Fibroblast of gingiva (primary cell): Measurements from ENCODE around the gene SMIM23.
A peak's percentile ranks its signal among the peaks of the same experiment; 100 is the strongest.

Experiments
- DNase-seq: peaks from one replicate; pipeline ENCODE4 v3.0.0-alpha.2; 2011; ENCODE audit warnings: low read depth

SMIM23 gene

GRCh38 chr5:171785517-171785916, at the start of gene SMIM23:
SMIM23 (plus strand) TSS chr5:171785817; CDS start chr5:171785872, 55 bp downstream.
- no peak for DNase-seq

GRCh38 chr5:171736976-171737891, 48.4 kb upstream of the SMIM23 start:
- peak; percentile 74 for DNase-seq

- no peak for DNase-seq
Measured at GRCh38 chr5:171738501-171738900, 47.1 kb upstream of the SMIM23 start.

- no peak for DNase-seq
Measured at GRCh38 chr5:171739271-171739670, 46.3 kb upstream of the SMIM23 start.

GRCh38 chr5:171743436-171744076, 42.1 kb upstream of the SMIM23 start:
- no peak for DNase-seq

GRCh38 chr5:171744264-171744663, 41.4 kb upstream of the SMIM23 start:
- no peak for DNase-seq

GRCh38 chr5:171744882-171745281, 40.7 kb upstream of the SMIM23 start:
- no peak for DNase-seq

GRCh38 chr5:171745602-171746001, 40.0 kb upstream of the SMIM23 start:
- DNase-seq: peak; percentile 37

- DNase-seq: no peak
Measured at GRCh38 chr5:171747061-171747859, 38.4 kb upstream of the SMIM23 start.

GRCh38 chr5:171748720-171749119, 36.9 kb upstream of the SMIM23 start:
- no peak for DNase-seq

- no peak for DNase-seq
Measured at GRCh38 chr5:171749365-171749764, 36.3 kb upstream of the SMIM23 start.

- DNase-seq: peak; percentile 86
Measured at GRCh38 chr5:171750311-171750788, 35.3 kb upstream of the SMIM23 start.

GRCh38 chr5:171755354-171755821, 30.2 kb upstream of the SMIM23 start:
- peak; percentile 92 for DNase-seq

GRCh38 chr5:171757853-171758535, 27.6 kb upstream of the SMIM23 start:
- peak; percentile 64 for DNase-seq

- DNase-seq: no peak
Measured at GRCh38 chr5:171759777-171760176, 25.8 kb upstream of the SMIM23 start.

GRCh38 chr5:171762021-171762608, 23.5 kb upstream of the SMIM23 start:
- peak; percentile 38 for DNase-seq

- DNase-seq: no peak
Measured at GRCh38 chr5:171762903-171763302, 22.7 kb upstream of the SMIM23 start.

- DNase-seq: no peak
Measured at GRCh38 chr5:171764265-171764664, 21.4 kb upstream of the SMIM23 start.

GRCh38 chr5:171766875-171767274, 18.7 kb upstream of the SMIM23 start:
- DNase-seq: no peak

- no peak for DNase-seq
Measured at GRCh38 chr5:171770153-171770552, 15.5 kb upstream of the SMIM23 start.

GRCh38 chr5:171771856-171772255, 13.8 kb upstream of the SMIM23 start:
- no peak for DNase-seq
